Left lung (tissue), 10 donors: ENCODE measurements around the gene GPAM. TPM values are rescaled to one million over a fixed set of nuclear protein-coding genes. Genes with fewer than 3 reads are reported as not detected.

Experiments used
- ATAC-seq: fragments of 200-7000 bp; cut with Tn5 transposase; one replicate; pipeline ENCODE4 v1.9.1; 2020; ENCODE audit warnings: moderate library complexity
- DNase-seq, 4 donors: peaks; one replicate each; pipeline ENCODE4 v3.0.0-alpha.2; 2013 to 2020
- H3K27ac ChIP-seq, 2 donors: fragments of 200-600 bp; sonication (generic) in 1 of 2; one replicate each; pipeline versions ENCODE4 v1.5.0 to v1.8.0; 2020 to 2021
- H3K27me3 ChIP-seq, 2 donors: fragments of 200-600 bp; sonication (generic) in 1 of 2; one replicate each; pipeline versions ENCODE4 v1.5.0 to v1.8.0; 2020 to 2021
- H3K36me3 ChIP-seq, 2 donors: fragments of 200-600 bp; sonication (generic) in 1 of 2; one replicate each; pipeline versions ENCODE4 v1.5.0 to v1.8.0; 2020 to 2021
- H3K4me1 ChIP-seq, 2 donors: fragments of 200-600 bp; one replicate each; pipeline ENCODE4 v1.8.0; 2021
- H3K4me3 ChIP-seq, 2 donors: fragments of 200-600 bp; sonication (generic) in 1 of 2; one replicate each; pipeline versions ENCODE4 v1.5.0 to v1.8.0; 2020 to 2021; ENCODE audit warnings: mild to moderate bottlenecking in 1 of 2
- H3K9me3 ChIP-seq, 2 donors: fragments of 200-600 bp; sonication (generic) in 1 of 2; one replicate each; pipeline versions ENCODE4 v1.5.0 to v1.8.0; 2020 to 2021
- CTCF ChIP-seq, 2 donors: fragments of 200-600 bp; sonication (generic) in 1 of 2; IDR thresholded peaks; one replicate each; pipeline versions ENCODE4 v1.5.0 to v1.8.0; 2021; ENCODE audit warnings: antibody characterized with exemption in 2 of 2
- intact Hi-C, 2 donors: fragments of 100-400 bp; cut with DNase I; formaldehyde crosslinking; loops; one replicate each; pipeline versions ENCODE4 v1.11.2 to v1.14.2; 2022
- polyA plus RNA-seq, 6 donors: library from polyadenylated mRNA; unstranded; fragments of 120-200 nt; gene quantifications; one replicate each; pipeline ENCODE4 v1.2.1, GENCODE V29; 2013; ENCODE audit not compliant: insufficient read length in 6 of 6
- total RNA-seq, 2 donors: library from RNA; stranded (reverse); fragmentation: NEBNext Ultra II Directional; extraction: Animal tissue kit (Norgen Biotek cat#: 25700); gene quantifications; one replicate each; pipeline ENCODE4 v1.2.1, GENCODE V29; 2021
- donor health status: DM: no; HTN: yes; CAD: no.
- donor health status: DM: no; HTN: no; CAD: no.

GPAM gene
- total and polyA plus RNA-seq, 8 donors, result 11.2 to 19.0 (median 17.0) TPM

DNA sequence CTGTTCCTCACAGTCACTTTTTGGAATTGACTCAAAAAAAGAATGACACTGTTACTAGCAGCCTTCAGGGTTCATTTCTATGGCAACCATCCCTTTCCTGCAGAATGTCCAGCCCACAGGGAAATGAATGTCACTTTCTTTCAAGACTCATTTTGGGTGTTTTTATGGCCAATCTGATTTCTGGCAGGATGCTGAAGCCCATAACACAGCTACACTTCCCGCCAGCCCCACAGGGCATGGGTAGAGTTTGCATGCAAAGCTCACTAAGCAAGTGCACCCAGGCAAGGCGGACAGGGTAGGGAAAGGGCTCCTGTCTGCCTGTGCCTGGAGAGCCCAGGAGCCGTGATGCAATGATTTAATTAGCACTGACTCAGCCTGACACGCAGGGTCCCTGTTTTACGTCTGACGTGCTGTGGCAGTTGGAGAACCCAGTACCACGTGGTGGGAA, 26.1 kb upstream of the GPAM start:
- H3K27ac ChIP-seq, result no peak overlapping the region
- intact Hi-C loops, result no loop called here
- no peak for TF ChIP-seq CTCF (IDR thresholded peaks at IDR 0.05)
- peaks cover 0 to 17% of the 10 kb centered on the region in 2 donors for H3K27me3 ChIP-seq
- H3K4me1 ChIP-seq, result no peaks in the 10 kb centered on the region
- no peaks in the 10 kb centered on the region for H3K9me3 ChIP-seq
- H3K36me3 ChIP-seq, result no peaks in the 10 kb centered on the region
- H3K4me3 ChIP-seq, result no peak overlapping the region
- ATAC-seq, result no peak
- no peak for DNase-seq

DNA sequence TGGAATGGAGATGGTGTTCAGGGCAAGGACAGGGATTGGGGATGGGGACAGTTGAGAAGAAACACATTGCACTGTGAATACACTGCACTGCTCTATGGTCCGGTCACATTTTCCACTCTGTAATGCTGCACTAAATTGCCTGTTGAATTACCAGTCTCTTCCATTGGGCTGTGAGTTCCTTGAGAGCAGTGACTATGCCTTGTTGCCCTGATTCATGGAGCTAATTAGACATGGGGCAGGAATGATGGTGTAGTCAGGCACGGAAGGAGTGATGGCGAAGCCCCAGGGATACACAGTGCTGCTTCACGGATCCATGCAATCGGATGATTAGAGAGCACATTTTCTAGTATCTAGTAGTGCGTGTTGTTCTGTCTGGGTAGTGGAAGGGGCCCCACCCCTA, 25.4 kb upstream of the GPAM start:
- intact Hi-C loops, result no loop called here
- H3K4me3 ChIP-seq, result no peak overlapping the region
- TF ChIP-seq CTCF (IDR thresholded peaks at IDR 0.05), result no peak
- H3K27me3 ChIP-seq, result peaks cover 0 to 10% of the 10 kb centered on the region in 2 donors
- no peaks in the 10 kb centered on the region for H3K9me3 ChIP-seq
- no peak overlapping the region for H3K27ac ChIP-seq
- no peaks in the 10 kb centered on the region for H3K36me3 ChIP-seq
- DNase-seq (no peak), ATAC-seq (no peak)
- no peaks in the 10 kb centered on the region for H3K4me1 ChIP-seq

DNA sequence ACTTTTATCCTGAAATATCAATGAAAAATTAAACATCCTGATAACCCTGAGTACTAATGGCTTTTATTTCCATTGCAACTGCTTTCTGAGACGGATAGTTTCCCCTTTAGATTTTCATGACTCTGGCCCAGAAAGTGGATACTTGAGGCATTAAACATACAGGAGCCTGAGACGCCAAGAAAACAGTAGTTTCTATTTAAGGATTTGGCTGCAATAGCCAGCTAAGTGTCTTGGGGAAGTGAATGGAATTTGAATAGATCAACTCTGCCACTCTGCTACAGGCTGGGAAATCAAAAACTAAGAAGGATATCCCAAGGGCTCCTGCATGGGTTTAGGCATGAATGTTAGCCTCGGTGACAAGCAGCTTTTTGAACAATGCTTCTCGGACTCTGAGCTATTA, 24.7 kb upstream of the GPAM start:
- Histone ChIP-seq H3K4me1 (no peaks in the 10 kb centered on the region), H3K4me3 (no peak overlapping the region), H3K27ac (no peak overlapping the region), H3K27me3 (peaks cover 0 to 9% of the 10 kb centered on the region in 2 donors), H3K36me3 (no peaks in the 10 kb centered on the region), H3K9me3 (no peaks in the 10 kb centered on the region)
- no peak for TF ChIP-seq CTCF (IDR thresholded peaks at IDR 0.05)
- DNase-seq (no peak), ATAC-seq (peak; percentile 82)
- intact Hi-C loops, result no loop called here

DNA sequence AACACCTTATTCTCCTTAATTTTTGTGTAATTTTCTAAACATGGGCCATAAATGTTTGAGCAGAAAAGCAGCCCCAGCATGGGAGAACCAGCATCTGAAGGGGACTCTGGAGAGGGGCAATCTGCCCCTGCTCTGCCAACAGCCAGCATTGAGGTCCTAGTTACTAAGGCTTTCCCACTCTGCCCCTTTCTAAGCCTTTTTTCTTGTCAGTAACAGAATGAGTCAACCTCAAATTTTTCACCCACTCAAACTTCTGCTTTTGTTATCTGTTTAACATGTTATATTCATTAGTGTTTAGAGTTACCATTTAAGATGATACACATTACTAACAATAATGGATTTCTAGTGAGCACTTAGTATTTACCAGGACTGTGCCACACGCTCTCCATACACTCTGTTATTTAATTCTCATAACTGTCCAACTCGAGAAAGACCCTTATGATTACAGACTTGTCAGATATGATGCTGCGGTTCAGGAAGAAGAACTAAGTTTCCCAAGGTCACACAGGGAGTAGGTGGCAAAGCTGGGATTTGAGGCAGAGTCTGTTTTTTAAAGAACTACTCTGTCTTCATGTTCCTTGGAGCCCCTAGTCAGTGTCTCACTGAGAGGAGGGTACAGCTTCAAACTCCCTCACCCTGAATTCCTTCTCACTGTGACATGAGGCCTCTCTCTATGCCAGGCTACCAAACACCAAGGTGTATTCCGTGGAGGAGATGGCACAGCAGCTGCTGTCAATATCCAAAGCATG, 19.9 kb upstream of the GPAM start:
- H3K4me1 ChIP-seq, result no peaks in the 10 kb centered on the region
- H3K27ac ChIP-seq, result no peak overlapping the region
- no peaks in the 10 kb centered on the region for H3K9me3 ChIP-seq
- H3K4me3 ChIP-seq, result no peak overlapping the region
- H3K27me3 ChIP-seq, result peaks cover 0 to 5% of the 10 kb centered on the region in 2 donors
- intact Hi-C loops, result no loop called here
- no peaks in the 10 kb centered on the region for H3K36me3 ChIP-seq
- no peak for TF ChIP-seq CTCF (IDR thresholded peaks at IDR 0.05)
- no peak for ATAC-seq
- no peak for DNase-seq

DNA sequence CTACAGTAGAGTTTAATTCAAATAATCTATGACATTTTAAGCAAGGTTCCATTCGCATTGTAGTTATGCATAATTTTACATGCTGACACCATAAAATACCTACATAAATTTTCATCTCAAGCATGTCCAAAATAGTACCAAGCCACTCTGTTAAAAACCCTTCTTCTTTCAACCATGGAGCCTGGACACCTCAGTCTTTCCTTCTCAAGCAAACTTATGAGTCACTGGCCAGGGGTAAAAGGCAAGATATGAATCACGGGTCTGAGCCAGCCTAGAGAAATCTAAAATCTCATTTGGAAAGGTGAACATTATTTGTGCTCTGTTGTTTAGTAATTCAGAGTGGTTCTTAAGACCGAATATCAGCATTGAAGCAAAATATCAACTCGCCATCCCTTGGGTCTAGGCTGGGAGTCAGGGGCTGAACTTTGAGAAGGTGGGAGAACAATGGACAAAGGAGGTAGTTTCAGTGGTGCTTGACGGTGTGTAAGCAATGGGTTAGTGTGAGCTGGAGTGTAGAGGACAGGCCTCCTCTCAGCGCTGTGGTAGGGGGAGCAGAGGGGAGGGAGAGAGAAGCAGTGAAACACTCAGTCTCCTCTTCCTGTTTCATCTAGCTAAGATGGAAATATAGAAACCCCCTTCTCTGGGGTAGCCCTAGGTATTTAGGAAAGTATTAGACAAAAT, 19.1 kb upstream of the GPAM start:
- Histone ChIP-seq H3K4me1 (no peaks in the 10 kb centered on the region), H3K9me3 (no peaks in the 10 kb centered on the region), H3K27ac (no peak overlapping the region), H3K36me3 (no peaks in the 10 kb centered on the region), H3K4me3 (no peak overlapping the region), H3K27me3 (peaks cover 0 to 5% of the 10 kb centered on the region in 2 donors)
- intact Hi-C loops, result no loop called here
- no peak for TF ChIP-seq CTCF (IDR thresholded peaks at IDR 0.05)
- ATAC-seq, result peak; percentile 23
- DNase-seq, result no peak
